HG02798 (cell line): Measurements from ENCODE around the gene FLRT2.

Experiments
- ATAC-seq: cut with Tn5 transposase; IDR thresholded peaks from one replicate; pipeline ENCODE4 v1.9.1; 2021; ENCODE audit warnings: mild to moderate bottlenecking; ENCODE audit not compliant: unreplicated experiment, poor library complexity

The FLRT2 gene

DNA sequence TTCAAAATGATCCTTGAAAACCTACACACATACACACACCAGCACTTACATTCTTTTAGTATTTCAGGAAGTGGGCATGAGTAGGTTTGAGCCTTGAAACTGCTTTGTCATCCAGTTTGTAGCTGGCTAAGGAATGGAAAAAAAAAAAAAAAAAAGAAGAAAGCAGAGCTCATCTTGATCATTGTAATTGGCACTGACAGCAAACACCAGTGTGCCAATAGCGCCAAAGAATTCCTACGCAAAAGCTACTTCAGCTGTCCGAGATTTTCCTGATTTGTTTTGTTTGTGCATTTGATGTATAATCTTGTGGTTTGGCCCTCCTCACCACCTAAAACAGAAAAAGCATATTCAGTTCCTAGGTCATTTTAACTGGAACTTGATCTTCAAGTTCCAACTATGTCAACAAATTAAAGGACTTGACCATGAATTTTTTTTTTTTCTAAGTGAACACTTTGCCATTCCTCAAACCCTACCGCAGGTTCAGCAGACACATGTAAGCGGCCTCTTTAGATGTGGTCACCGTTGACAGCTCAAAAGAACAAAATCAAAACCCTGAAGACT lies 57.3 kb downstream of the FLRT2 start:
- ATAC-seq, result no peak

GRCh38 chr14:85590784-85591183 lies 60.8 kb downstream of the FLRT2 start:
- no peak for ATAC-seq

DNA sequence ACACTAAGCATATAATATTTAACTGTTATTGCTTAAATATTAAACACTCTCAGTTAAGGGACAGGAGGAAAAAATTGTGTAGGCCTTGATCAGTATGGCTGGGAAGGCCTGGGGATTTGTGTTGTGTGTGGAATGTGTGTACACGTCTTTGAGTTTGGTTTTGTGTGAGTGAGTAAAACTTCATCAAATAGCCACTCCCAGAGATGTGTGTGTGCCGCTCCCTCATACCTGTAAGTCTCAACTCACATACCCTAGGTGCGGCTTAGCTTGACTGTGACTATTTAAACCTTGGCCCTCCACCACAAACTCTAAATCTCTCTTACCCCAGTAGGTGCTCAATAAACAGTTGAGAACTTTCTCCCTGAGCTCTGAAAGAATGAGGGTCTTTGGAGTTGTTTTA lies 64.3 kb downstream of the FLRT2 start:
- no peak for ATAC-seq

DNA sequence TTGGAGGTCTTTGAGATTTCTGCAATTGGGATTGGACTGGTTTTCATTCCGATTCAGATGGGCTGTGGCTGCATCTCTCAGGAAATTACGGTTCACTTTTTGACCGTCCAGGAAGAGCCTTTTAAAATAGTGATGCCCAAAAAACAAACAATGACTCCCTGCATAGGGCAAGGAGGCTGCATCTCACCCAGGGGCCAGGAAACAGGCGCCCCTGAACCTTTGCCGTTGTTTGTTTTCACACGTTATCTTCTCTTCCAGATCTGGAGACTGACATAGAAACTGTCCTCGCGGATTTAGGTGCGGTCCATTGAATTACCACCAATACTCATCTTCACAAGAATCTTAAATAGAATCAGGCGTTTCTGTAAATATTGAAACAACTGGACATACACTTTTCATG lies 66.0 kb downstream of the FLRT2 start:
- ATAC-seq, result no peak

DNA sequence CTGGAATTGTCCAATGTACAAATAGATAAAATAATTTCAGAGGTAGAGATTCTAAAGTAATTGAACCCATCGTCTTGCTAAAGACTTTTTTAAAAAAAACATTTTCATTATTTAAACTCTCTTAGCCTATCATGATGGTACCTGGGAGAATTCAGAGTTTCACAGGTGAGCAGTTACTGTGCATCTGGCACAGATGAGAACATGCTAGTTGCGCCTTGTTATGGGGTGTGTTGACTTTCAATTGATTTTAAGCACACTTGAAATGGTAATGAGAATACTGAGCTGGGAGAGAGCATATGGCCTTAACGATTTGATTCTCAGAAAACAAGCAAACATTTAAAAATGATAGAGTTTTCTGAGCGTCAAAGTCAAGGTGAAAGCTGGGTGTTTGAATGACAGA lies 66.6 kb downstream of the FLRT2 start:
- ATAC-seq, result no peak

DNA sequence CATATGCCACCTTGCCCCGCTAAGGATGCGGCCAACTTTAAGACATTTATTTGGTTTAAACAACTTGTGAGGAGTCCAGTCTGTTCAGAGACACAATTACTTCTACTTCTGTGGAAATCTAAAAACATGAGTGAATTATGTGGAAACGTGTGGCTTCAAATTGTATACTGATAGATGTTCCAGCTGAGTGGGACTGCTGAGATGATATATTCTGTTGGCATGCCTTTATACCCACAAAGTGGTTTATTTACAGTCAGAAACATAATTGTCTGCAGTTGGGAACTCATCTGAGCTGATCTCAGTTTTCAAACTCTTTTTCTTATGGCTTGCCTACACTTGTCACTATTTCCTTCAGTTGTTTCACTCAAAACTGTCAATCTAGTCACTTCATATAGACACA lies 67.8 kb downstream of the FLRT2 start:
- ATAC-seq, result no peak

DNA sequence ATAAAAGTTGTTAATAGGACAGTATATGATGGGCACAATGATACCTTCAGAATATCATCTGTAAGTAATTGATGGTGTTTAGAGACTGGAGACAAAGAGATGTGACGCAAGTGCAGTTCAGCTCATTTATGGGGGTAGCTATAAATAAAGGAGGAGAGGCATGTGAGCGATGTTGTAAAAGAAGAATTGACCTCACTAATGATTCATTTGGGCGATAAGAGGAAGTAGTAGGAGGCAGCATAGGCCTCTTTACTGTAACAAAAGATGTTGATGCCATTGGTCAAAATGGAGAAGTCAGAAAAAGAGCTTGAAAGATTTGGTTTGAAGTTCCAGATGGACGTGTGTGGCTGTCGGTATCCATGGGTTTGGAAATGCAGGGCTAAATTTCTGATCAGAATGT lies 70.0 kb downstream of the FLRT2 start:
- ATAC-seq, result no peak

- no peak for ATAC-seq
Observed at GRCh38 chr14:85601246-85601645, 71.3 kb downstream of the FLRT2 start.

GRCh38 chr14:85601690-85602089 lies 71.7 kb downstream of the FLRT2 start:
- no peak for ATAC-seq

- ATAC-seq, result no peak
Observed at GRCh38 chr14:85602345-85602744, 72.4 kb downstream of the FLRT2 start.

GRCh38 chr14:85604021-85604420 lies 74.1 kb downstream of the FLRT2 start:
- ATAC-seq, result no peak

DNA sequence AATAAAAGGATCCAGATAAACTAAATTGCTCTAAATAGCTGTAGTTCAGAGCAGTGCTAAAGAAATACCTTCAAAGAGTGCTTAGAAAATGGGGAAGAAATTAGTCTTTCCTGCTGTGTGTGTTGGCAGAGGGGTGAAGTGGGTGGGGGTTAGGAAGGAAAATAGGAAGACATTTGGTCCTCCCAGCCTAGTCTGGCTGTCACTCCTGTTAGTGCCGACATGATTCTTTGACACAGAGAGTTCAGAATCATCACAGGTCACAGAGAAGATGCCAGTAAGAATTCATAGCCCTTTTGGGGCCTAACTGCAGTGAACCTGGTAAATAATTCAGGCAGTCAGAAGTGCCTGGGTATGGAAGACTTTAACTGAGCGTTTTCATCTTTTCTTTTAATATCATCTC lies 74.8 kb downstream of the FLRT2 start:
- ATAC-seq, result no peak

DNA sequence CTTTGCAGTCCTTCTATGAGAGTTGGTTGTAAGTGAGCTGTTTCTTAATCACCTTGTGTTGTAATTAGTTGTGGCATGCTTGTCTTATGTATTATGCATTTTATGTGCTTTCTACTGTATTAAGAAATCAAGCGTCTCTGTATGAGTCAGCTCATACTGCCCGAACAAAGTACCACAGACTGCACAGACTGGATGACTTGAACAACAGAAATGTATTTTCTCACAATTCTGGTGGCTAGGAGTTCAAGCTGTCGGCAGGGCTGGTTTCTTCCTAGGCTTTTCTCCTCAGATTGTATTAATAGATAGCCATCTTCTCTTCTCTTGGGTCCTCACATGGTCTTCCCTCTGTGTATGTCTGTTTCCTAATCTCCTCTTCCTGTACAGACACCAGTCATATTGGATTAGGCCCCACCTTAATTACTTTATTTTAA lies 77.7 kb downstream of the FLRT2 start:
- no peak for ATAC-seq

DNA sequence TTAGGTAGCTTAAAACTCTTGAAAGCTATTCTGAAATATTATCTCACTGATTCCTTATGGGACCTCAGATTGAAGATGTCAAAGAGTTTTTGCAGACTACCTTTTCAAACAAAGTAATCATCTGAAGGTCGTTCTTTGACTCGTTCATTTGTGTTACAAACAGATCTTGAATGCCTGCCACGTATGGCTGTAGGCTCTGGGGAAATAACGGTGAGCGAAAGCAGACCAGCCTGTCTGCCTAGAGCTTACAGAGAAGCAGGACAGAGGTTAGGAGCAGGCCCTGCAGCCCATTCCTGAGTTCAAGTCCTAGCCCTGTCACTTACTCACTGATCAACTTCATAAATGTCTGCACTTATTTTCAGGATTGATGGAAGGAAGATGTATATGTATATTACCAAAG lies 83.6 kb downstream of the FLRT2 start:
- no peak for ATAC-seq

DNA sequence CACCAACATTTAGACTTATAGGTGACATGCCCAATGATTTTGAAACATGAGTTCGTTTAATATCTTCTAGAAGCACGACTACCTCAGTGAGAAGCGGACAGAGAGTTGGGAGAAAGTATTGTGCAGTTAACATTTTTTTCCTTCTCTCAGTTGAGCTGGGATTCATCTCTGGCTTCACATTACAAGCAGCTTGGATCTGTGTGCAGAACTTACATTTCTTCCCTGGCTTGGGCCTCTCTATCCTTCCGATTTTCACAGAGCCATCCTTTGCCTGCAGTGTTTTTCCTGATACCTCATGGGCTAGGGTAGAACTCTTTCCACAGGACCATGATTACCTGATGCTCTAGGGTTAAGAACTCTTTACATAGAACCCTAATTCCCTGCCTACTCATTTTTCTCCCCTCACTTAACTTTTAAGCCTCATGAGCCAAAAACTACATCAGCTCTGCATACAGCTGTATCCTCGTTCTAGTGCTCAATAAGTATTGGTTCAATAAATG lies 86.5 kb downstream of the FLRT2 start:
- no peak for ATAC-seq

GRCh38 chr14:85616886-85617285 lies 86.9 kb downstream of the FLRT2 start:
- ATAC-seq, result no peak

DNA sequence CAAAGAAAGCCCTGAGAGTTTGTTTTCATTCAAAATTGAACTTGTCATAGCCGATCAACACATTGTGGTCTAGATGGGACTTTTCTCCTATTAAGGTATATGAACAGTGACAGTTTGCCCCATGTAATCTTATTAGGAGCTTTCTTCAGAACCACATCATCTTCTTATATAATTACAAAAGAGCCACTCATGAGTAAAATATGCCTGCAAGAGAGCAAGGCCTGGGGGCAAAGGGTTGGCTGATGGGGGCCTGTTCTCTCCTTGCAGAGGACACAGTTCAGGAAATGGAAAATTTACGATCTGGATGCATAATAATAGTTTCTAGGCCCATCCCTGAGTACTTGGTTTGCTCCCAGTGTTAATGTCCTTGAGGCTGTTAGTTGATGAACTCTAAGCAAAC lies 87.8 kb downstream of the FLRT2 start:
- no peak for ATAC-seq

- ATAC-seq, result no peak
Observed at GRCh38 chr14:85618390-85618789, 88.4 kb downstream of the FLRT2 start.

- ATAC-seq, result no peak
Observed at GRCh38 chr14:85618978-85619377, 89.0 kb downstream of the FLRT2 start.

DNA sequence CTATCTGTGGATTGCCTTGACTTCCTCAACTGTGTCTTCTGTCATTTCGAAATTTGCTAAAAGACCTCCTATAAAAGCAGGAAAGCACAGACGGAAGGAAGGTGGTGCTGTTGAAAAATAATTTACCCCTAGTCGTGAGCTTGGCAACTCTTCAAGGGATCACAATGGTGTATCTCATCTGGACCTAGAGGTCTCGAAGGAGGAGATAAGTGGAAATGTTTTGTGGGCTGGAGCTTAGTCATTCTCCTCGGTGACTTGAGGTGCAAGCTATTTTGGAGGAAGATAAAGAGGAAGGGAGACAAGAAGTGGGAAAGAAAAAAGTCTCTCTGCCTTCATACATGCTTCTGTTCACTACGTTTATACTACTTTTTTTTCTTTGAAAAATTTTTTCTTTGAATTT lies 89.9 kb downstream of the FLRT2 start:
- no peak for ATAC-seq

DNA sequence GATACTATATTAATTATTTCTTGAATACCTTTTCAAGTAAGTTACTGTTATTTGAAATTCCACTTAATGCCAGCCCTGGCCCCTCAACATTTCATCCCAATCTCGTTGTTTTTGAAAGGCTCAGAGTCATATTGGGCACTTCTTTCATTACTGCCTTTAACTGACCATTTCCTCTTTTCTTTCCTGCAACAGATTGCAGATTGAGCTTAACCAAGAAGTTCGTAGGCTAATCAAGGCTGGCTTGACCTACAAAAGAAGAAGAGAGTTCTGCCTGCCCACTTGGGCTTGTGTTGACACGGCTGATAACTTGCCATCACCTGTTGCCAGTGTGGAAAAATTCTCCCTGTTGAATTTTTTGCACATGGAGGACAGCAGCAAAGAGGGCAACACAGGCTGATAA lies 91.0 kb downstream of the FLRT2 start:
- ATAC-seq, result no peak

DNA sequence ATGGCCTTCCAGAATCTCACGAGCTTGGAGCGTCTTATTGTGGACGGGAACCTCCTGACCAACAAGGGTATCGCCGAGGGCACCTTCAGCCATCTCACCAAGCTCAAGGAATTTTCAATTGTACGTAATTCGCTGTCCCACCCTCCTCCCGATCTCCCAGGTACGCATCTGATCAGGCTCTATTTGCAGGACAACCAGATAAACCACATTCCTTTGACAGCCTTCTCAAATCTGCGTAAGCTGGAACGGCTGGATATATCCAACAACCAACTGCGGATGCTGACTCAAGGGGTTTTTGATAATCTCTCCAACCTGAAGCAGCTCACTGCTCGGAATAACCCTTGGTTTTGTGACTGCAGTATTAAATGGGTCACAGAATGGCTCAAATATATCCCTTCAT lies 92.2 kb downstream of the FLRT2 start:
- no peak for ATAC-seq
